ENCODE results near the gene EMC9.
A peak's percentile ranks its signal among the peaks of the same experiment; 100 is the strongest.

The EMC9 gene

GRCh38 chr14:24149302-24149969, 8.0 kb upstream of the EMC9 start:
- DNase-seq (ENCODE audit: low spot score), result no peak

DNA sequence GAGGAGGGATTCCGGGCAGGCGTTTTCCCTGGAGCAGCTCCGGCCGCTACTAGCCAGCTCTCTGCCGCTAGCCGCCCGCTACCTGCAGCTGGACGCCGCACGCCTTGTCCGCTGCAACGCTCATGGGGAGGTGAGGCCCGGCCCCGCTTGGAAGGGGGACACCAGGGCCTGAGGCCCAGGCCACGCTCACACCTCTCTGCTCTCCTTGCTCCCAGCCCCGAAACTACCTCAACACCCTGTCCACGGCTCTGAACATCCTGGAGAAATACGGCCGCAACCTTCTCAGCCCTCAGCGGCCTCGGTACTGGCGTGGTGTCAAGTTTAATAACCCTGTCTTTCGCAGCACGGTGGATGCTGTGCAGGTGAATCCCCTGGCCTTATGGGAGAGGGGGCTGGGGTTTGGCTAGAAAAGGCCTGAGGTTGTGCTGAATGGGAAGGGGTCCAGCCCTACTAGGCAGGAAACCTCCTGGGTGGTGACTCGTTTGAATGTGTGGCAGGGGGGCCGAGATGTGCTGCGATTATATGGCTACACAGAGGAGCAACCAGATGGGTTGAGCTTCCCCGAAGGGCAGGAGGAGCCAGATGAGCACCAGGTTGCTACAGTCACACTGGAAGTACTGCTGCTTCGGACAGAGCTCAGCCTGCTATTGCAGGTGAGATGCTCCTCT, 6.5 kb upstream of the EMC9 start:
- no peak for DNase-seq (ENCODE audit: low spot score)

DNA sequence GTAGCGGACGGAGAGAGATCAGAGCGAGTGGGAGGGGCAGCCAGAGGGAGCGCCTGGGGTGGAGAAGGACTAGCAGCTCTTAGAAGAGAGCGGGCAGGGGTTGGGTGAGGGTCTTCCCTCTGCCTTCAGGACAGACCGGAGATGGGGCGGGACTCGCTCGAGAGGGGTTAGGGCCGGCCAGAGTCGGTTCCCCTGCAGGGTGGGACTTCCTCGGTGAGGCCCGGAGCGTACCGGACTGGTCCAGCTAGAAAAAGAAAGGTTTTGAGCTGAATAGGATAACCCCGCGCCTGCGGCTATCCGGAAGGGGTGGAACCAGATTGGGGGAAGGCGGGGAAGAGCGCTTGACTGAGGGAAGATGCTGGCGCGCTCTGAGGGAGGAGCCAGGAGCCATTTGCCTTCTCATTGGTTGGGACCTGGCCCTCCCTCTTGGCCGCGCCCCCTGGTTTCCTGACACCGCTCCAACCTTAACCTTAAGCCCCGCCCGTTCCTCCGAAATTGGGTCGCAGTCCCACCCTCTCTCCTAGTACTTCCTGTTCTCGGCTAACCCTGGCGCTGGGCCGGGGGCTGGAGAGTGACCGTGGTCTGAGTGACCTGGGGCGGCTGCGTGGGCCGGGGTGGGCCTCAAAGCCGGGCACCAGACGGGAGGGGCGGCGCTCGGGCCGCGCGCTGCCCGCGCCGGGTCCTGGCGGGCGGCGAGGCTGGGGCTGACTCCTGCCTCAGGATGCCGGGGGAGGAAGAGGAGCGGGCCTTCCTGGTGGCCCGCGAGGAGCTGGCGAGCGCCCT, 5.8 kb upstream of the EMC9 start, which contains the start of gene RNF31:
Gene RNF31, plus strand, starts transcription at position 521 of the 783 bp plus-strand sequence. Its CDS starts 201 bp downstream, at position 722.
- DNase-seq (ENCODE audit: low spot score), result peak; percentile 97

DNA sequence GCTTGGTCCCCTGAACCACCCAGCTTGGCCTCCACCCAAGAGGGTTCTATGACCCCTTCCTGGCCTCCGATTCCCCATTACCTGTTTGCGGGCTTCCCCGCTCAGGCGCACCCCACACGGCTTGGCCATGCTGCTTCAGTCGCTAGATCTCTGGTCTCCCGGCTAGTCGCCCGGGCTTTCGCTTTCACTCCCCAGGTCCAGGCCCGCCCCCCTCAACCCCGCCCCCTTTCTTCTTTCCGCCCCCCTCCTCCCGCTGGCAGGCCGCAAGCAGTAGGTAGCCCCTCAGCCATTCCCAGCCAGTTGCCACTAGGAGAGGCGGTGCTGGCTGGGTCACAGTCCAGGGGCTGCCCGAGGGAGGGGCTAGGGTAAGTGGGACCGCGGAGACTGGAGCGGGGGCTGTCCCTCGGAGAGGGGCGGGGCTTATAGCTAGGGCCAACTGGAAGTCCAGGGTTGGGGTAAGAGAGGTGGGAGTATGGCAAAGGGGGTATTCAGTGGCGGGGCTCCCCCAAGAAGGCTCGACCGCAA, 5.1 kb upstream of the EMC9 start, which contains the start of gene PSME2:
Gene PSME2, minus strand, starts transcription at position 158 of the 525 bp plus-strand sequence. Its CDS starts 29 bp downstream, at position 129.
- peak; percentile 98 for DNase-seq (ENCODE audit: low spot score)

DNA sequence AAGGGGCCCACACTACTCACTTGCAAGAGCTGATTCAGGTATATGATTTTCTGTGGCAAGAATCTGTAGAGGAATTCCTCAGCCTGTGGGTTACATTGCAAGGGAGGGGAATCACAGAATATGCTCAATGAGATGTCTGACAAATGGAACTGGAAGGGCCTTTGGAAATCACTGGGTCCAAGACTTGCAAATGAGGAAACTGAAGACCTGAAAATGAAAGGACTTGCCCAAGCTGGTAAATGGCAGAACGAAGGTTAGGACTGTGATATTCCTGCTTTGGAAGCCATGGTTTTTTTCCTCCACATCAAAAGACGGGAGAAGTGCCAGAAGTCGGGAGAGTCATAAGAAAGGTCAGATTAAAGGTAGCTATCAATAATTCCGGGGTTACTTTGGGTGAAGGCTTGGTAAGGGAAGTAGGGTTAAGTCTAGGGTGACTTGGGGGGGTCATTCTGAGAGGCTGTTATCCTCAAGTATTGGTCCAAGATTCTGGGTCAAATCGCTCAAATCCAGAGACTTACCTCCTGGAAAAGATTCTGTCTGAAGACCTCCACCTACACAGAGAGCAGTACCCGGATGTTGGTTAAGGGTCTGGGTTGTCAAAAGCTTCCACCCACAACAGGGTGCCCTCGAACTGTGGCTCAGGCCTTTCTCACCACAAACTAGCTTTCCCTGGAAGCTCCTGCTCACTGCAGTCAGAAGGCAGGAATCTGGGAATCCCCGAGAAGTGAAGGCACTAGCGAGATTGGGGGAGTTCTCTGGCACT, 4.5 kb upstream of the EMC9 start:
- DNase-seq (ENCODE audit: low spot score), result no peak

- DNase-seq (ENCODE audit: low spot score), result no peak
These were observed 3.8 kb upstream of the EMC9 start for GRCh38 chr14:24145219-24145618.

- DNase-seq (ENCODE audit: low spot score), result no peak
These were observed 3.1 kb upstream of the EMC9 start for GRCh38 chr14:24144451-24144850.

DNA sequence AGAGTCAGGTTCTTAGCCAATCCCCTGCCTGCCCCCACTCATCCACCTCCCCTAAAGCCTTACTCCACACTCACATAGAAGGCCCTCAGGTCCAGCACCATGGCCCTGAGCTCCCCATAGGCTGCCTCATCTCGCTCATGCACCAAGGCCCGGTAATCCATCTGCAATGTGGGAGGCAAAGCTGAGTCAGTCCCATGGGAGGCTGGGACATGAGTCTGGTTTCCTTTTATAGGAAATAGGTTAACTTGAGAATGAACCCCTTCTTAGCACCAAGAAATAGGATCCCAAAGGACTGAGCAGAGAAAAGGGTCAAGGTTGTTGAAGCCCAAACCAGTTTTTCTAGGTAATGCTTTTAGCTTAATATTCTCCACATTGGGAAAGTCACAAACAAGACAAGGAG, 2.1 kb upstream of the EMC9 start:
- DNase-seq (ENCODE audit: low spot score), result no peak

GRCh38 chr14:24139272-24139934, 2.0 kb downstream of the EMC9 start:
- DNase-seq (ENCODE audit: low spot score), result no peak

- no peak for DNase-seq (ENCODE audit: low spot score)
These were observed 2.8 kb downstream of the EMC9 start for GRCh38 chr14:24138396-24139271.

- DNase-seq (ENCODE audit: low spot score), result no peak
These were observed 3.6 kb downstream of the EMC9 start for GRCh38 chr14:24137529-24138395.

DNA sequence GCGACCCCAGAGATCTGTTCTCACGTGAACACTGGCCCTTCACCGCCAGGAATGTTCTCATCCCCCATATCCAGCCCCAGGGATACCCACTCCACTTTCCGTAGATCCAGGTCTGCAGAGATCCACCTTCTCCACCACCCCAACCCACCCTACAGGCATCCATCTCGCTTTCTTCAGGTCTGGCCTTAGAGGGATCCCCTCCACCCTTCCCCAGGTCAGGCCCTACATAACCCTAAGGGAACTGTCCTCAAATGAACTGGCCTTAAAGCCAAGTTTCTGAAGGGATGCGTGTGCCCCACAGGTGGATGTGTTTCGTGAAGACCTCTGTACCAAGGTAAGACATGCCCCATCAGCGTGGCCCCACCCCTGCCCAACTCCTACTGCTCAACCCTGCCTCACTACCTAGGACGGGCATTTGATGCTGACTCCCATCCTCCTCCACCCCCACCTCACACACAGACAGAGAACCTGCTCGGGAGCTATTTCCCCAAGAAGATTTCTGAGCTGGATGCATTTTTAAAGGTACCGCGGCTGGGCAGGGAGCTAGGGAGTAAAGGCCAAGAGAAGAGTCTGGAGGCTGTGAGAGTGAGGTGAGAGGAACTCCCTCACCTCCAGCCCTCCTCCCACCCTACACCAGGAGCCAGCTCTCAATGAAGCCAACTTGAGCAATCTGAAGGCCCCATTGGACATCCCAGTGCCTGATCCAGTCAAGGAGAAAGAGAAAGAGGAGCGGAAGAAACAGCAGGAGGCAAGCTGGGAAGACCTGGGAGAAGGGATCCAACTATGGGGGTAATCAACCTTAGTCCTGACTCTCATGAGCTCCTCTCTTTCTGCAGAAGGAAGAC, 4.5 kb downstream of the EMC9 start:
- no peak for DNase-seq (ENCODE audit: low spot score)

DNA sequence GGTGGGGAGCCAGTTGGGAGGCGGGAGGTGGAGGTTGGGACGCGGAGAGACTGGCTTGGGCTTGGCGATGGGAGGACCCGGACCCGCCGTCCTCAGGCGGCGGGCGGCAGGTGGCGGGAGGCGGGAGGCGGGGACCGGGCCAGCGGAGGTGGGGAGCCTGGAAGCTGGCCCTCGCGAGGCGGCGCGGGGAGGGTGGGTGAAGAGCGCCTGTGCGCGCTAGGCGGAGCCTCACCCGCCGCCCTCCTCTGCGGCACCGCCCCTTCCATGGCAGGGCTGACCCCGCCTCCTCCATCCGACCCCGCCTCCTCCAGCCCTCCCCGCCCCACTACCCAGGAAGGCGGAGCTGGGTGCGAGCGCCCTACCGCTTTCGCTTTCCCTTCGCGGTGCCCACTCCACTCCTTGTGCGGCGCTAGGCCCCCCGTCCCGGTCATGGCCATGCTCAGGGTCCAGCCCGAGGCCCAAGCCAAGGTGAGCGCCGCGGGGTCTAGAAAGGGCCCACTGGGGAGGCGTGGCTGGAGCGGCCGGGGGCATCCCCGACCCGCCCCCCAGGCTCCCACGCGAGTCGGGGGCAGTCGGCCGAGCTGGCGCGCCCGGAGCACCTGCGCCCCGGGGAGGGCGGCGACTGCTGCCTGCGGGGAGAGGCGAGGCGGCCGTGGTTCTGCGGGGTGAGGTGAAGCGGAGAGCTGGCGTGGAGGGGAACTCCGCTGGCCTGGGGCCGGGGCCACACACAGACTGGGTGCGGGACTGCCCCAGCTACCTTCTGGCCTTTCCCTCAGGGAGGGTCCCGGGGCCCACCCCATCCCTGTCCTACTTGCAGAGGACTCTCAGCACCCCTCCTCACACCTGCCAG, 5.3 kb downstream of the EMC9 start, which contains the start of gene PSME1:
Gene PSME1, plus strand, starts transcription at position 361 of the 850 bp plus-strand sequence. Its CDS starts 69 bp downstream, at position 430.
- DNase-seq (ENCODE audit: low spot score), result peak; percentile 91

DNA sequence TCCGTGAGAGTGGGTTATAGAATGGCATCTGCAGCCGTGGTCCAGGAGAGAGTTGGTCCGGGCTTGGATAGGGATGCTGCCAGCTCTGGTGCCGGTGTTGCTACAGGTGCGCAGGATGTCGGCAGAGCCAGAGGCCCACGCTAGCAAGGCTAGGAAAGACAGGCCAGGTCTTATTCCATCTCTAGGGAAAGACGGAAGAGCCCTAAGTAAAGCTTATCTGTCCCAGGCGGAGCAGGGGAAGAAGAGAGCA, 5.9 kb downstream of the EMC9 start:
- no peak for DNase-seq (ENCODE audit: low spot score)

DNA sequence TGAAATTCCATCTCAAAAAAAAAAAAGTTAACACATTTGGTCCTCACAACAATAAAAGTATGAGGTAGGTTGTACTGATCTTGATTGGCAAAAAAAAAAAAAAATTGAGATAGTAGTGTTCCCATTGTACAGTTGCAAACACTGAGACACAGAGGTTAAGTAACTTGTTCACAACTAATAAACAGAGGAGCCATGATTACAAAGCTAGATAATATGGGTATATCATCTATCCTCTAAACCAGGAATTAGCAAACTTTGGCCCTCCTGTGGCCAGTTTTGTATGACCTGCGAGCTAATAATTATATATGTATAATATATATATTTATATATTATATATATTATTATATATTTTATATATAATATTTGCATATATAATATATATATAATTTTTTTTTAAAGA, 7.7 kb downstream of the EMC9 start:
- DNase-seq (ENCODE audit: low spot score), result no peak

DNA sequence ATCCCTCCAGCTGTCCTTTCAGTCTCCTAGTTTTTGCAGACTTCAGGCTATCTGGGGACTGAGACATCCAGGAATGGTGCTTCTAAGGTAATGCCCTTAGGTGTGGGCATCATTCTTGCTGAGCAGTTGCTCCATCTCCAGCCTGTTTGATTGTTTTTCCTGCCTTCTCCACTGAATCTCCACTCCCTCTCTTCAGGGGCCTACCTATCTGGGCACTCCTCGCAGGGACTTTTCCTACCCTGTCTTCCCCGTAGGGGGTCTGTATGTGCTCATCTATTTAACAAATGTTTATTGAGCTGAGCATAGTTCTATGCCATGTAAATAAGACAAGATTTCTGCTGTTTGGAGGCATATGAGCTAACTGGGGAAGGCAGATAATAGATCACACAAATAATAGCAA, 8.4 kb downstream of the EMC9 start:
- no peak for DNase-seq (ENCODE audit: low spot score)

- no peak for DNase-seq (ENCODE audit: low spot score)
These were observed 9.2 kb downstream of the EMC9 start for GRCh38 chr14:24132061-24132685.

Data from COLO829 (cell line).